Calu3 (cell line): ENCODE results near the gene TTBK1. TPM values are rescaled to one million over a fixed set of nuclear protein-coding genes. Genes with fewer than 3 reads are reported as not detected.

Experiments
- BruUV-seq: library from RNA; stranded (reverse); fragments of 400-500 nt; replicated peaks from 2 replicates; lab custom pipeline; 2021; lab: Mats Ljungman, UMichigan
- CTCF ChIA-PET: fragments of 300-600 bp; sonication (Branson Sonifier 250); formaldehyde crosslinking; loops from one replicate; lab custom pipeline; 2022; ENCODE audit warnings: antibody characterized with exemption; lab: Charles Lee
- DNase-seq: peaks from one replicate; pipeline ENCODE4 v3.0.0; 2022
- H3K27ac Mint-ChIP-seq: one replicate; pipeline ENCODE4 v1.8.0; 2022; ENCODE audit warnings: mixed read lengths; ENCODE audit not compliant: unreplicated experiment
- H3K27me3 Mint-ChIP-seq: one replicate; pipeline ENCODE4 v1.8.0; 2022; ENCODE audit warnings: mixed read lengths; ENCODE audit not compliant: unreplicated experiment
- H3K36me3 Mint-ChIP-seq: one replicate; pipeline ENCODE4 v1.8.0; 2022; ENCODE audit warnings: mild to moderate bottlenecking, moderate library complexity, mixed read lengths; ENCODE audit not compliant: insufficient read depth, unreplicated experiment
- H3K4me1 Mint-ChIP-seq: one replicate; pipeline ENCODE4 v1.8.0; 2022; ENCODE audit warnings: mild to moderate bottlenecking, low read depth, mixed read lengths; ENCODE audit not compliant: unreplicated experiment
- H3K4me3 Mint-ChIP-seq: one replicate; pipeline ENCODE4 v1.8.0; 2022; ENCODE audit warnings: mild to moderate bottlenecking, low read depth, moderate library complexity, mixed read lengths; ENCODE audit not compliant: unreplicated experiment
- H3K9me3 Mint-ChIP-seq: one replicate; pipeline ENCODE4 v1.8.0; 2022; ENCODE audit warnings: low read depth, mixed read lengths; ENCODE audit not compliant: unreplicated experiment
- intact Hi-C: fragments of 100-400 bp; cut with micrococcal nuclease; formaldehyde crosslinking; loops from one replicate; pipeline ENCODE4 v1.10.0; 2022; ENCODE audit not compliant: unreplicated experiment
- total RNA-seq: library from RNA; stranded (reverse); gene quantifications from 2 replicates; pipeline ENCODE4 v1.2.3, GENCODE V29; 2022
- TF ChIP-seq, protein P1 (sequence below): fragments of 200-600 bp; IDR thresholded peaks from one replicate; pipeline ENCODE4 v1.8.0; 2022; ENCODE audit warnings: antibody characterized with exemption; ENCODE audit not compliant: unreplicated experiment

Gene TTBK1
- total RNA-seq, 1 experiment from 2014 or later, result 0.17 TPM

DNA sequence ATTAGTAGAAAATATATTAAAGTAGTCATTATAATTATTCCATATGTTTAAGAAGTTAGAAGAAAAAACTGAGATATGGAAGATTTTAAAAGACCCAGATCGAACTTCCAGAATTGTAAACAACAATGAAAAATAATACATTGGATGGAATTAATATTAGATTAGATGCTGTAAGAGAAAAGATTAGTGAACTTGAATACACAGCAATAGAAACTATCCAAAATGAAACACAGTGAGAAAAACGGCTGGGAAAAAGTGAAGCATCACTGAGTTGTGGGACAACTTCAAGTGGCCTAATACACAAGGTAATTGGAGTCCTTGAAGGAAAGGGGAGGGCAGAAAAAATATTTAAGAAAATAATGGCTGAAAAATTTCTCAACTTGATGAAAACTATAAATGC is 4.2 kb upstream of the TTBK1 start:
- intact Hi-C loops, result no loop called here
- TF ChIP-seq, protein P1, sequence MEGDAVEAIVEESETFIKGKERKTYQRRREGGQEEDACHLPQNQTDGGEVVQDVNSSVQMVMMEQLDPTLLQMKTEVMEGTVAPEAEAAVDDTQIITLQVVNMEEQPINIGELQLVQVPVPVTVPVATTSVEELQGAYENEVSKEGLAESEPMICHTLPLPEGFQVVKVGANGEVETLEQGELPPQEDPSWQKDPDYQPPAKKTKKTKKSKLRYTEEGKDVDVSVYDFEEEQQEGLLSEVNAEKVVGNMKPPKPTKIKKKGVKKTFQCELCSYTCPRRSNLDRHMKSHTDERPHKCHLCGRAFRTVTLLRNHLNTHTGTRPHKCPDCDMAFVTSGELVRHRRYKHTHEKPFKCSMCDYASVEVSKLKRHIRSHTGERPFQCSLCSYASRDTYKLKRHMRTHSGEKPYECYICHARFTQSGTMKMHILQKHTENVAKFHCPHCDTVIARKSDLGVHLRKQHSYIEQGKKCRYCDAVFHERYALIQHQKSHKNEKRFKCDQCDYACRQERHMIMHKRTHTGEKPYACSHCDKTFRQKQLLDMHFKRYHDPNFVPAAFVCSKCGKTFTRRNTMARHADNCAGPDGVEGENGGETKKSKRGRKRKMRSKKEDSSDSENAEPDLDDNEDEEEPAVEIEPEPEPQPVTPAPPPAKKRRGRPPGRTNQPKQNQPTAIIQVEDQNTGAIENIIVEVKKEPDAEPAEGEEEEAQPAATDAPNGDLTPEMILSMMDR, result no peak

GRCh38 chr6:43240950-43241349 is 2.3 kb upstream of the TTBK1 start:
- H3K27ac Mint-ChIP-seq, result no peak overlapping the region
- H3K36me3 Mint-ChIP-seq, result no peaks in the 10 kb centered on the region
- no peaks in the 10 kb centered on the region for H3K27me3 Mint-ChIP-seq
- no peaks in the 10 kb centered on the region for H3K4me1 Mint-ChIP-seq
- TF ChIP-seq, protein P1, result no peak
- intact Hi-C loops, result no loop called here
- BruUV-seq, result no TSS peak
- H3K9me3 Mint-ChIP-seq, result no peaks in the 10 kb centered on the region
- no peak overlapping the region for H3K4me3 Mint-ChIP-seq
- CTCF ChIA-PET, result interaction anchor here (0.6 to 0.9 kb wide), 2 partner anchors 12 to 23 kb away, joined by 3 read pairs; partner anchors contain the start of gene DNPH1
- DNase-seq, result no peak

More for the DNA sequence above, 4.2 kb upstream of the TTBK1 start:
- BruUV-seq, result no TSS peak
- no peaks in the 10 kb centered on the region for H3K36me3 Mint-ChIP-seq
- DNase-seq, result no peak
- no peaks in the 10 kb centered on the region for H3K27me3 Mint-ChIP-seq
- H3K4me3 Mint-ChIP-seq, result no peak overlapping the region
- no peak overlapping the region for H3K27ac Mint-ChIP-seq
- CTCF ChIA-PET, result interaction anchor here (0.7 to 1.8 kb wide), 2 partner anchors 10 to 132 kb away, joined by 3 to 14 read pairs; partner anchors contain the start of gene DNPH1
- H3K4me1 Mint-ChIP-seq, result no peaks in the 10 kb centered on the region
- H3K9me3 Mint-ChIP-seq, result no peaks in the 10 kb centered on the region

GRCh38 chr6:43241446-43241845 is 1.8 kb upstream of the TTBK1 start:
- H3K27ac Mint-ChIP-seq, result no peak overlapping the region
- no peak overlapping the region for H3K4me3 Mint-ChIP-seq
- BruUV-seq, result no TSS peak
- no peaks in the 10 kb centered on the region for H3K27me3 Mint-ChIP-seq
- CTCF ChIA-PET, result no interaction called here
- H3K4me1 Mint-ChIP-seq, result no peaks in the 10 kb centered on the region
- peaks cover 2% of the 10 kb centered on the region for H3K36me3 Mint-ChIP-seq
- intact Hi-C loops, result no loop called here
- TF ChIP-seq, protein P1, result no peak
- no peak for DNase-seq
- H3K9me3 Mint-ChIP-seq, result no peaks in the 10 kb centered on the region

- CTCF ChIA-PET, result interaction anchor here (0.6 kb wide), 1 partner anchor 184 kb away, joined by 3 read pairs; the partner anchor contains the start of gene ABCC10
- Mint-ChIP-seq H3K9me3 (no peaks in the 10 kb centered on the region), H3K4me3 (no peak overlapping the region), H3K4me1 (no peaks in the 10 kb centered on the region), H3K36me3 (peaks cover 17% of the 10 kb centered on the region), H3K27me3 (peaks cover 11% of the 10 kb centered on the region), H3K27ac (no peak overlapping the region)
- intact Hi-C loops, result no loop called here
- DNase-seq, result no peak
- TF ChIP-seq, protein P1, result no peak
- no TSS peak for BruUV-seq
Measured at GRCh38 chr6:43243664-43244321, 512 bp downstream of the TTBK1 start.
